CD4-positive, alpha-beta memory T cell (primary cell): ENCODE results near the gene BAHCC1. TPM values are rescaled to one million over a fixed set of nuclear protein-coding genes. Genes with fewer than 3 reads are reported as not detected.

Source experiments
- CTCF ChIA-PET: fragments of 350-600 bp; sonication (Branson Sonifier 250); formaldehyde crosslinking; loops from one replicate; lab custom pipeline; 2021; ENCODE audit warnings: inconsistent platforms; ENCODE audit not compliant: partially characterized antibody; lab: Charles Lee
- POLR2A ChIA-PET: fragments of 350-600 bp; sonication (Branson Sonifier 250); formaldehyde crosslinking; loops from one replicate; lab custom pipeline; 2021; ENCODE audit not compliant: partially characterized antibody; lab: Charles Lee
- DNase-seq, 5 donors: peaks; one replicate each; pipeline versions ENCODE4 v3.0.0 to v3.0.0-alpha.2; 2020 to 2022; ENCODE audit warnings: mixed read lengths in 1 of 5
- H3K27ac ChIP-seq: one replicate; pipeline ENCODE4 v1.7.0; 2013; ENCODE audit warnings: low read depth, low read length
- H3K27me3 ChIP-seq: 2 replicates; pipeline ENCODE4 v1.7.0; 2013; ENCODE audit warnings: mild to moderate bottlenecking, low read length, moderate library complexity; ENCODE audit not compliant: insufficient read depth
- H3K36me3 ChIP-seq: 2 replicates; pipeline ENCODE4 v1.7.0; 2013; ENCODE audit warnings: mild to moderate bottlenecking, low read length, moderate library complexity; ENCODE audit not compliant: insufficient read depth
- H3K4me1 ChIP-seq: 2 replicates; pipeline ENCODE4 v1.7.0; 2013; ENCODE audit warnings: mild to moderate bottlenecking, low read length, moderate library complexity; ENCODE audit not compliant: insufficient read depth
- H3K4me3 ChIP-seq, 2 donors: one replicate each; pipeline ENCODE4 v1.7.0; 2013; ENCODE audit warnings: low read length in 2 of 2, mild to moderate bottlenecking in 1 of 2
- H3K9me3 ChIP-seq, 2 donors: one replicate each; pipeline ENCODE4 v1.7.0; 2013; ENCODE audit warnings: low read length in 2 of 2, control low read depth in 1 of 2; ENCODE audit not compliant: control insufficient read depth in 1 of 2
- H3K27ac Mint-ChIP-seq, 7 donors: one replicate each; pipeline ENCODE4 v1.8.0; 2020 to 2021; ENCODE audit warnings: mixed read lengths in 7 of 7, mild to moderate bottlenecking in 6 of 7, inconsistent platforms in 3 of 7, moderate library complexity in 3 of 7
- H3K27me3 Mint-ChIP-seq, 2 donors: one replicate each; pipeline ENCODE4 v1.8.0; 2020 to 2021; ENCODE audit warnings: mixed read lengths in 2 of 2
- H3K36me3 Mint-ChIP-seq, 2 donors: one replicate each; pipeline ENCODE4 v1.8.0; 2020 to 2021; ENCODE audit warnings: mixed read lengths in 2 of 2, inconsistent platforms in 1 of 2, mild to moderate bottlenecking in 1 of 2
- H3K4me1 Mint-ChIP-seq, 4 donors: one replicate each; pipeline ENCODE4 v1.8.0; 2020 to 2021; ENCODE audit warnings: mixed read lengths in 4 of 4, mild to moderate bottlenecking in 1 of 4
- H3K4me3 Mint-ChIP-seq, 8 donors: one replicate each; pipeline ENCODE4 v1.8.0; 2020 to 2021; ENCODE audit warnings: mixed read lengths in 8 of 8, mild to moderate bottlenecking in 7 of 8, moderate library complexity in 6 of 8, inconsistent platforms in 3 of 8
- H3K9me3 Mint-ChIP-seq, 8 donors: one replicate each; pipeline ENCODE4 v1.8.0; 2020 to 2021; ENCODE audit warnings: mixed read lengths in 8 of 8, mild to moderate bottlenecking in 5 of 8, inconsistent platforms in 3 of 8, moderate library complexity in 1 of 8
- intact Hi-C: fragments of 100-400 bp; cut with micrococcal nuclease; formaldehyde crosslinking; loops from one replicate; pipeline ENCODE4 v1.15.1; 2023
- polyA plus RNA-seq, 2 donors: library from polyadenylated mRNA; unstranded; fragments of 300-500 nt; fragmentation: Illumina TruSeq; gene quantifications; one replicate each; pipeline ENCODE4 v1.2.3, GENCODE V29; 2021
- total RNA-seq, 2 experiments: library from RNA; stranded (reverse); gene quantifications; one replicate each; pipeline ENCODE4 v1.2.3, GENCODE V29; 2021

BAHCC1 gene
- total and polyA plus RNA-seq, 4 experiments from 2014 or later = not detected

- ChIA-PET POLR2A (interaction anchor here (1.3 kb wide), 1 partner anchor 11 kb away, joined by 3 read pairs; no protein-coding TSS in a partner anchor), CTCF (no interaction called here)
- Mint-ChIP-seq H3K9me3 (no peaks in the 10 kb centered on the region), H3K4me3 (peak overlapping the region in 4 of 8 donors; percentile 30 to 57 (median 38)), H3K4me1 (no peaks in the 10 kb centered on the region), H3K27ac (no peak overlapping the region), H3K27me3 (peaks cover 30 to 39% of the 10 kb centered on the region in 2 donors), H3K36me3 (no peaks in the 10 kb centered on the region)
- Histone ChIP-seq H3K36me3 (no peaks in the 10 kb centered on the region), H3K9me3 (no peaks in the 10 kb centered on the region), H3K27ac (no peak overlapping the region), H3K27me3 (peaks cover 17% of the 10 kb centered on the region), H3K4me1 (peaks cover 7% of the 10 kb centered on the region), H3K4me3 (no peak overlapping the region)
- intact Hi-C loops = no loop called here
- DNase-seq = no peak
Measured at GRCh38 chr17:81385320-81386111, 9.7 kb upstream of the BAHCC1 start.

- peaks cover 32 to 44% of the 10 kb centered on the region in 2 donors for H3K27me3 Mint-ChIP-seq
- no peak overlapping the region for H3K4me3 ChIP-seq
- no peak overlapping the region for H3K27ac ChIP-seq
- no peaks in the 10 kb centered on the region for H3K9me3 Mint-ChIP-seq
- POLR2A ChIA-PET = no interaction called here
- intact Hi-C loops = no loop called here
- CTCF ChIA-PET = no interaction called here
- no peaks in the 10 kb centered on the region for H3K36me3 ChIP-seq
- H3K4me3 Mint-ChIP-seq = peak overlapping the region in 6 of 8 donors; percentile 25 to 57 (median 36)
- no peak for DNase-seq
- peaks cover 0 to 2% (median 0%) of the 10 kb centered on the region in 4 donors for H3K4me1 Mint-ChIP-seq
- no peaks in the 10 kb centered on the region for H3K36me3 Mint-ChIP-seq
- no peak overlapping the region for H3K27ac Mint-ChIP-seq
- H3K27me3 ChIP-seq = peaks cover 18% of the 10 kb centered on the region
- peaks cover 7% of the 10 kb centered on the region for H3K4me1 ChIP-seq
- H3K9me3 ChIP-seq = no peaks in the 10 kb centered on the region
Measured at GRCh38 chr17:81386141-81386645, 9.1 kb upstream of the BAHCC1 start.

- Mint-ChIP-seq H3K36me3 (no peaks in the 10 kb centered on the region), H3K4me1 (peaks cover 0 to 4% (median 0%) of the 10 kb centered on the region in 4 donors), H3K9me3 (no peaks in the 10 kb centered on the region), H3K4me3 (peak overlapping the region in 1 of 8 donors; percentile 57), H3K27me3 (peaks cover 30 to 45% of the 10 kb centered on the region in 2 donors), H3K27ac (no peak overlapping the region)
- no peaks in the 10 kb centered on the region for H3K36me3 ChIP-seq
- no peak for DNase-seq
- intact Hi-C loops = no loop called here
- ChIA-PET CTCF (no interaction called here), POLR2A (no interaction called here)
- peak overlapping the region in 1 of 2 donors; percentile 60 for H3K4me3 ChIP-seq
- peaks cover 7% of the 10 kb centered on the region for H3K4me1 ChIP-seq
- H3K9me3 ChIP-seq = no peaks in the 10 kb centered on the region
- peaks cover 22% of the 10 kb centered on the region for H3K27me3 ChIP-seq
- H3K27ac ChIP-seq = no peak overlapping the region
Measured at GRCh38 chr17:81386646-81387099, 8.6 kb upstream of the BAHCC1 start.

DNA sequence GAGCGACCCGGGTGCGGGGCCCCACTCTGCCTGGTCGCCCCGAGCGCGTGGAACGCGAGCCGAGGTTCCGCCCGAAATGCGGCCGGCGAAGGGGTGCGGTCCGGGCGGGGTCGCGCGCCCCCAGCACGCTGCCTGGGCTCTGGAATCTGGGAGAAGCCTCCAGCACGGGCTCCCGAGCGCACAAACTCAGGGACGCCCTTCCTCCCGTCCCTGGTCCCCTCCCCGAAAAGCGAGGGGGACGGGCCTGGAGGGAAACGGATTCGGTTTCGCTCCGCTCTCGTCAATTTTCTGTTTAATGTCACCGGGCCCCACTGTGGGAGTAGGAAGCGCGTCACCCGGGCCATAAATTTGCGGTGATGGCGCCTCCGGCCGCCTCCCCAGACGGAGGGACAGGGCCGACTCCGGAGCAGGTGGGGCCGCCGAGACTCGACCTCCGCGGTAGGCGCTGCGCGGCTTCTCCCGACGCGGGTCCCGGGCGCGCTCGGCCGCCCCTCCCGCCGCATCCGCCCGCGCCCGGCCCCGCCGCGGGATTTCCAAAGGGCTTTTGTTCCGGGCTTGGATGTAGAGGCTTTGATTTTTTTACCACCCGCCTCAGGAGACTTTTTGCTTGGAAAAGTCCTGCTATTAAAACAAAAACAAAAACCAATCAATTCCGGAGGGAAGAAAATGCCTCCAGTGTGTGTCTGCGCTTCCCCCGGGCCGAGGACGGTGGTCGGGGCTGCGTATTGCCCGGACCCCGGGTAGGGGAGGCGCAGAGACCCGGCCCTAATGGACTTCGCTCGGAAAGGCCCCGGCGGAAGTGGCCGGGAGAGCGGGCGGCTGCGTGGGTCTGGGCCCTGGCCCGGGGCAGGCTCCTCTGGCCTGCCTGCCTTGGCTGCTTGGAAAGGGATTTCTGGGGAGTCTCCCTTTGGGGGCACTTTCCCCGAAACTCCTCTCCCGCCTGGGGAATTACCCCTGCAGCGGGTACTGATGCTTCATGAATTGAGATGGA is 7.9 kb upstream of the BAHCC1 start:
- Histone ChIP-seq H3K27ac (no peak overlapping the region), H3K4me3 (peak overlapping the region in 1 of 2 donors; percentile 60), H3K9me3 (no peaks in the 10 kb centered on the region), H3K27me3 (peaks cover 29% of the 10 kb centered on the region), H3K4me1 (peaks cover 7% of the 10 kb centered on the region), H3K36me3 (no peaks in the 10 kb centered on the region)
- H3K36me3 Mint-ChIP-seq = no peaks in the 10 kb centered on the region
- H3K4me3 Mint-ChIP-seq = peak overlapping the region; percentile 65 to 79 (median 72)
- H3K27me3 Mint-ChIP-seq = peaks cover 32 to 45% of the 10 kb centered on the region in 2 donors
- POLR2A ChIA-PET = no interaction called here
- peak in 1 of 5 donors; percentile 25 for DNase-seq
- no peaks in the 10 kb centered on the region for H3K9me3 Mint-ChIP-seq
- intact Hi-C loops = no loop called here
- CTCF ChIA-PET = no interaction called here
- H3K27ac Mint-ChIP-seq = peak overlapping the region in 2 of 7 donors; percentile 4 to 69
- H3K4me1 Mint-ChIP-seq = peaks cover 0 to 4% (median 0%) of the 10 kb centered on the region in 4 donors

DNA sequence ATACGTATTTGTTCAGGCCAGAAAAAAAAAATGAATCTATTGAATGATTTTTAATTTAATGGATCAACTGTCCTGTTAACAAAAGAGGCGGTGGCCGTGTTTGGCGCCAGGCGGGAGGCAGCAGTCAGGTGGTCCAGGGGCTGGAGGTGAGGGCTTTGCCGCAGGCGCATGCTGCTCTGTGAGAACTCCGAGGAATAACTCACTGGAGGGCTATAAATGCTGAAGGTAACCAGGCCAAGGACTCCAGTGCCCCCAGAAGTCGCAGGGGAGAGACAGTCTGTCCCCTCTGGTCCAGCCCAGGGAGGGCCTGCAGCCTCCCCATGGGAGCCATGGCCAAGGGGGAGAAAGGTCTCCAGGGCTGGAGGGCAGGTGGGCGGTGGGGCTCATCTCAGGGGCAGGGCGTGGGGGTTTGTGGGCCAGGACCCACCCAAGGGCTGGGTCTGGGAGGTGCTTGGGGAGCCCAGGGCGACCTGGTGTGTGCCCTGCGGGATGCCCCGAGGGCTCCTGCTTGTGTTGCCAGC is 7.1 kb upstream of the BAHCC1 start:
- POLR2A ChIA-PET = no interaction called here
- CTCF ChIA-PET = no interaction called here
- H3K36me3 ChIP-seq = no peaks in the 10 kb centered on the region
- Mint-ChIP-seq H3K4me1 (peaks cover 0 to 4% (median 0%) of the 10 kb centered on the region in 4 donors), H3K27me3 (peaks cover 33 to 45% of the 10 kb centered on the region in 2 donors), H3K27ac (peak overlapping the region in 2 of 7 donors; percentile 4 to 69), H3K9me3 (no peaks in the 10 kb centered on the region), H3K36me3 (no peaks in the 10 kb centered on the region), H3K4me3 (peak overlapping the region in 6 of 8 donors; percentile 32 to 67 (median 59))
- no peak for DNase-seq
- H3K9me3 ChIP-seq = no peaks in the 10 kb centered on the region
- H3K27me3 ChIP-seq = peaks cover 35% of the 10 kb centered on the region
- peaks cover 7% of the 10 kb centered on the region for H3K4me1 ChIP-seq
- intact Hi-C loops = no loop called here
- no peak overlapping the region for H3K27ac ChIP-seq
- no peak overlapping the region for H3K4me3 ChIP-seq

GRCh38 chr17:81388612-81389367 is 6.5 kb upstream of the BAHCC1 start:
- H3K27me3 ChIP-seq = peaks cover 37% of the 10 kb centered on the region

More at GRCh38 chr17:81388612-81389367, 6.5 kb upstream of the BAHCC1 start:
- peaks cover 0 to 4% (median under 1%) of the 10 kb centered on the region in 4 donors for H3K4me1 Mint-ChIP-seq
- Histone ChIP-seq H3K27ac (no peak overlapping the region), H3K36me3 (no peaks in the 10 kb centered on the region), H3K4me1 (peaks cover 9% of the 10 kb centered on the region), H3K4me3 (no peak overlapping the region), H3K9me3 (no peaks in the 10 kb centered on the region)
- peak overlapping the region in 1 of 7 donors; percentile 13 for H3K27ac Mint-ChIP-seq
- H3K9me3 Mint-ChIP-seq = no peaks in the 10 kb centered on the region
- peaks cover 33 to 45% of the 10 kb centered on the region in 2 donors for H3K27me3 Mint-ChIP-seq
- peak overlapping the region in 1 of 8 donors; percentile 30 for H3K4me3 Mint-ChIP-seq
- no peaks in the 10 kb centered on the region for H3K36me3 Mint-ChIP-seq
- intact Hi-C loops = no loop called here
- DNase-seq = no peak
- ChIA-PET CTCF (no interaction called here), POLR2A (no interaction called here)
